Inferior parietal cortex (tissue), 1 donor: ENCODE results near the gene GPR61.
A peak's percentile ranks its signal among the peaks of the same experiment; 100 is the strongest.

Experiments
- DNase-seq: peaks from one replicate; pipeline ENCODE4 v3.0.0-alpha.2; 2016; ENCODE audit errors: extremely low spot score

GPR61 gene

DNA sequence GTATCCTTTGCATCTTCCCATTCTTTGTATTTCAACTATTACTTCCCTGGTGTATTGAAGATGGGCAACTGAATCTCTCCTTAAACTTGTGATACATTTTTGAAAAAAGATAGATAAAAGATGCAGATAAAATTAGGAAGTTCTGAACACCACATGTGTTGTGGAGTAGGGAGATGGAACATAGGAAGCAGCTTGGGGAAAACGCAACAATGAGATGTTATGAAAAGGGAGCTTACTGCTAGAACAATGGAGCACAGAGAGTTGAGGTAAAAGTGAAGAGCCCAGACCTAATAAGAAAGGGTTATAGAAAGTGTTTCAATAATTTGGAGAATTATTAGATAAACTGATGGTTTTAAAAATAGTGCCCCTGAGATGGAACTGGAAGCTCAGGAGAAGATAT is 29.7 kb downstream of the GPR61 start:
- no peak for DNase-seq

DNA sequence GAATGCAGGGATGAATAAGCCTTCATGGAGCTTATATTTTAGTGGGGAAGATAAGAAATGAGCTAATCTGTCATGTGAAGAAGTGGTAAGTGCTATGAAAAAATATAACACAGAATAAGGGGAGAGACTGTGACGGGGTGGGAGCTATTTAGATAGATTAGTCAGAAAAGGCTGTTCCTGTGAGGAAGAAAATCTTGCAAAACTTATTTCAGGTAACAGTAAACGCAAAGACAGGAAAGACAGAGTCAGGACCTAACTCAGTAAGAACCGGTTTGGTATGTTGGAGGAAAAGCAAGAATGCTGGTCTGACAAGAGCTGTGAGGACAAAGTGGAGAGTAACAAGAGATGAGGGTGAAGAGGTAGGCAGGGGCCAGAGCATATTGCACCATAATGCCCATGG is 30.7 kb downstream of the GPR61 start:
- no peak for DNase-seq

DNA sequence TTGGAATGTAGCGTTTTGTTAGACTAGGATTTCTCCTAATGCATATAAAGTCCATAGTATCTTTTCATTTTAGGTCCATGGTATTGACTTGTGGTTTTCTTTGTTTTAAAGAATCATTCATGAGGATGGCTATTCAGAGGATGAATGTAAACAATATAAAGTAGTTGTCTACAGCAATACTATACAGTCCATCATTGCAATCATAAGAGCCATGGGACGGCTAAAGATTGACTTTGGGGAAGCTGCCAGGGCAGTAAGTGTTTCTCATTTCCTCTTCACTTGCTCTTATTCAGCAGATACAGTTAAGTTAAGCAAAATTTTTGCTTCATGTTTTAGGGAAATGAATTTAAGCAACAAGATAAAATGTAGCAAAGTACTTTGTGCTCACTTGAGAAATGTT is 34.1 kb downstream of the GPR61 start:
- no peak for DNase-seq

DNA sequence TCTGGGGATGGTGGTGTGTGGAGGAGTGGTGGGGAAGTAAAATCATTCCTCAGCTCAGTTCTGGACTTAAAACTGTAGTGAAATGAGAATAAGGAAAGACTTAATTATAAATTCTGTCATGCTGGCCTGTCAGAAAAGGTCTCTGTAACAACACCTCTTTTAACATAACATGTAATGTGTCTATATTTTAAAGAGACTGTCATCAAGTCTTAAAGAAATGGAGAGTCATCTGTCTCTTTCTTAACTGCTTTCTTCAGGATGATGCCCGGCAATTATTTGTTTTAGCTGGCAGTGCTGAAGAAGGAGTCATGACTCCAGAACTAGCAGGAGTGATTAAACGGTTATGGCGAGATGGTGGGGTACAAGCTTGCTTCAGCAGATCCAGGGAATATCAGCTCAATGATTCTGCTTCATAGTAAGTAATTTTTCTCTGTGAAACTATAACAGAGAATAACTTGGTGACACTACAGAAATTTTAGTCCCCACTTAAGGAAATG is 39.3 kb downstream of the GPR61 start:
- DNase-seq: no peak

DNA sequence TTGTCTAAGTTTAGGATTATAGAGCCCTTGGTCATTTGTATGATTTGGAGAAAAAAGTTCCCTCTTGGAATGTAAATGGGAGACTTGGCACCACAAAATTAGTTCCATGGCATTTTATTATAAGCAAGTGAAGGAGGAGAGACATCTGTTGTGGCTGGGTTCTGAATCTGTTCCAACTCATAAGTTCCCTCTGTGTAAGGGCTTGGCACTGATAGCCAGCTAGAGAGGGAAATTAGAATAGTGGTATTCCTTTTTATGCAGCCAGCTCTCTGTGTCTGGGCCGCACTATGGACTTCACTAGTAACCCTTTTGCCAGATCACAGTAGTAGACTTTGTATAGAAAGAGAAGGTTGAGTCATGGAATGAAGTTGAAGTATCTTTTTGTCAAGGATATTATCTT is 39.8 kb downstream of the GPR61 start:
- DNase-seq: peak; percentile 29

DNA sequence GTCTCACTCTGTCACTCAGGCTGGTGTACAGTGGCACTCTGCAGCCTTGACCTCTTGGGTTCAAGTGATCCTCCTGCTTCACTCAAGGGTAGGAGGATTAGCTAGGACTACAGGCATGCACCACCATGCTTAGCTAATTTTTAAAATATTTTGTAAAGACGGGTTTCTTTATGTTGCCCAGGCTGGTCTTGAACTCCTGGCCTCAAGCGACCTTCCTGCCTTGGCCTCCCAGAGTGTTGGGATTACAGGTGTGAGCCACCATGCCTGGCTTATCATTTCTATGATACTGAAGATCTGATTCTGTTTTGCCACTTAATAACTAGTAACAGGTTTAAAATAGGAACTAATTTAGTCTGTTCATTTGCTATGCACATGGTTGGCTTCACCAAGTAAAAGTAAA is 42.3 kb downstream of the GPR61 start:
- no peak for DNase-seq

DNA sequence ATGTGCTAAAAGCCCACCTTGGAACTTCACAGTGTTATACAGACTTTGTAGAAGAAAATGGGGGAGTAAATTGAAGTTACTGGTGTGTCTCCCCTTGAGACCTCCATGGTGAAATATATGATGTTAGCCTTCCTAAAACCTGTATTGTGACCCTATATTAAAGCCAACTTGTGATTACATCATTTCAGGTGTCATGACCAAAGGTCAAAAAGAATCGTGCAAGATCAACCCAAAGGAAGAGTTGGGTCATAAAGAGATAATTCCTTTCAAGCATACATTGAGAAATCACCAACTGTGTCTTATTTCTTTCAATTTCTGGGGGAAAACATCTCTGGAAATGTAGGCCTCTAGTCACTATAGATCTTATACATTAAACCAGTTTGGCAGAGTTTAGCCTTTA is 45.1 kb downstream of the GPR61 start:
- no peak for DNase-seq

DNA sequence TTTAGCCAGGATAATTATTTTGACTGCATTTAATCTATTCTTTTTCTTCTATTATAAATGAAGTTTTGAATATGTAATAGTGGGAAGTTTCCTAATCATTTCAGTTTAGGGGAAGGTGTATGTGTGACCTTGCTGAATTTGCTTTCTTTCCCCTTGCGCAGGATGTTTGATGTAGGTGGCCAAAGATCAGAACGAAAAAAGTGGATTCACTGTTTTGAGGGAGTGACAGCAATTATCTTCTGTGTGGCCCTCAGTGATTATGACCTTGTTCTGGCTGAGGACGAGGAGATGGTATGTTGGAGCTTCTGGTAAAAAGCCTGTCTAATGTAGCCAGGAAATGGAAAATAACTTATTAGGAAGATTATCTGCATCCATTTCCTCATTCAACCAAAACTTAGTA is 46.4 kb downstream of the GPR61 start:
- no peak for DNase-seq

DNA sequence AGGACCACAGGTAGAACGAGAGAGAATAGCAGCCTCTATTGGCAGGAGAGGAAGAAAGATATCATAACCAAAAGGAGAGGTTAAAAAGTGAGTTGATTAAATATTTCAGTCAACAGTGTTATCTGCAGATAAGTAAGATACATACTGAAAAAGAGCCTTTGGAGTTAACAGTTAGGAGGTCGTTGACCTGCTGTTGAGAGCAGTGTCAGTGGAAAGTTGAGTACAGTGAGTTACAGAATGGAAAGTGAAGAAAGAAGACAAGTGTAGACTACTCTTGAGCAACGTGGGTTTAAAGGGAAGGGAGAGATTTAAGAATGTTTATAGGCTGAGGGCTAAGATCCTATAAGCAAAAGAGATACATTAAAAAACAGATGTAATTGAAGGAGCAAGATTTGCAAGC is 49.5 kb downstream of the GPR61 start:
- DNase-seq: no peak

DNA sequence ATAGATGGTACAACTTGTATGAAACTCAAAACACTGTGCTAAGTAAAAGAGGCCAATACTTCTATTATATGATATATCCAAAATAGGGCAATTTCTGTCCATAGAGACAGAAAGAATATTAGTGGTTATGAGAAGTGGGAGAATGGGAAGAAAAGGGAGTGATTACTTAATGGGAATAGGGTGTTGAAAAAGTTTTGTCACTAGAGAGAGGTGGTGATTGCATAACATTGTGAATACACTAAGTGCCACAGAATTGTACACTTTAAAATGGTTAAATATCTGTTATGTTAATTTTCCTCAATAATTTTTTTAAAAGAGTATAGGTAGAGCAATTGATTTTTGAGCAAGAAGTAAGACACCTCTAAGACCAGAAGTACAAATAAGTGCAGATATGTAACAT is 50.0 kb downstream of the GPR61 start:
- DNase-seq: no peak

DNA sequence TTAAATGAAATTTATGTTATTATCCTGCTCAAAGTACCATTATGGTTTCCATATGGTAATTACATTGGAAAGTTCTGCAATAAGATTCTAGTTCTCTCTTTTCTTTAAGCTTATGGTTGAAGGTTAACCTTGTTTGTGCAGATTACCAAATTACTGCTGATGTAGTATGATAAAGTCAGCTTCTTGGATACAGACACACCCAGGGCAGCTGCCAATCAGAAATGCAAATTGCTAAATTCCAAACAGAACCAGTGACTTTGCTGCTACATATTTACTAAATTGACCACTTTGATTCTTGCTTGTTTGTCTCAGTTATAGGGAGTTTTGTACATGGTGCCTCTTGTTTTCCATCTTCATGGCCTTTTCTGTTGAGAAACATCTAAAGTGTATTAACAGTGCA is 53.2 kb downstream of the GPR61 start:
- DNase-seq: no peak

DNA sequence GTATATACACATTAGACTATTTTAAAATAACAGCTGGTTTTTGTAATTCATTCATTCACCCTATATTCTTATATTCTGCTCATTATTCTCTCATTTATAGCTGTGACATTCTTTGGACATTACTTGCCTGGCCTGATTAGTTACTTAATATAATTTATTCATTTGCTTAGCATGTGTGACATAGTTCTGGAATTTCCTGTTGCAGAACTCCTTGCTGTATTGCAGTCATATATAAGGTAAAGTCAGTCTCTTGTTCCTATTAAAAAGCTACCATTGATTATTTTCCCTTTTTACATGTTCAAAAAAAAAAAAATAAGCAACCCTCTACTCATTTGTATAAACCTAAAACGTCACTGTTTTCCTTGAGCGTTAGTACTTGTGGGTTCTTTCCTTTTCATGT is 55.9 kb downstream of the GPR61 start:
- no peak for DNase-seq
